Measurements from ENCODE around the gene HOPX. TPM values are rescaled to one million over a fixed set of nuclear protein-coding genes. Genes with fewer than 3 reads are reported as not detected.

HOPX gene
- total RNA-seq, 1 donor from 2014 or later = 2.6 TPM

DNA sequence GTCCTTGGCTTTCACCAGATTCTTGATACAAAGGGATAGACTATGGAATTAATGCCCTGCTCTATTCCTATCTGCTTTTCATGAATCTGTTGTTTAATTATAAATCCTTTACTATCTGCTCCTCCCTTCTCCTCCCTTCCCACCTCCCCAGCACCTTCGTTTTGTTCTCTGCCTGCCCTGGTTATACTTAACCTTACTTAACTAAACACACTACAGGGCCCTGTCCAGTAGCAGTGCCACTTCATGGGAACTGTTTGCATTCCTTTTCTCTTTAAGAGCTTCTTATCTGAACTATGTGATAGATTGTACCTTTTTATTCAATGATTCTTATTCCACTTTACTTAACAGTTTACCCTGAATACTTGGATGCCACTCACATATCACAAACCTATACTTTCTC is 830 bp downstream of the HOPX start:
- H3K4me2 ChIP-seq = no peak overlapping the region
- DNase-seq (ENCODE audit: low spot score) = no peak
- Mint-ChIP-seq H3K4me3 (no peak overlapping the region), H3K27ac (no peak overlapping the region), H3K27me3 (ENCODE audit: insufficient read depth, low read depth) (no peaks in the 10 kb centered on the region), H3K9me3 (no peaks in the 10 kb centered on the region), H3K4me1 (peaks cover 11% of the 10 kb centered on the region), H3K36me3 (no peaks in the 10 kb centered on the region)
- H3K9ac ChIP-seq = no peak overlapping the region
- H3F3A ChIP-seq (ENCODE audit: low read depth) = no peaks in the 10 kb centered on the region
- H3K4me3 ChIP-seq = no peak overlapping the region
- H2AFZ ChIP-seq (replicated peaks) = no peak overlapping the region
- TF ChIP-seq EZH2 (IDR thresholded peaks at IDR 0.05) (no peak), EZH2phosphoT487 (IDR thresholded peaks at IDR 0.05) (no peak)
- TF ChIP-seq, protein P1, sequence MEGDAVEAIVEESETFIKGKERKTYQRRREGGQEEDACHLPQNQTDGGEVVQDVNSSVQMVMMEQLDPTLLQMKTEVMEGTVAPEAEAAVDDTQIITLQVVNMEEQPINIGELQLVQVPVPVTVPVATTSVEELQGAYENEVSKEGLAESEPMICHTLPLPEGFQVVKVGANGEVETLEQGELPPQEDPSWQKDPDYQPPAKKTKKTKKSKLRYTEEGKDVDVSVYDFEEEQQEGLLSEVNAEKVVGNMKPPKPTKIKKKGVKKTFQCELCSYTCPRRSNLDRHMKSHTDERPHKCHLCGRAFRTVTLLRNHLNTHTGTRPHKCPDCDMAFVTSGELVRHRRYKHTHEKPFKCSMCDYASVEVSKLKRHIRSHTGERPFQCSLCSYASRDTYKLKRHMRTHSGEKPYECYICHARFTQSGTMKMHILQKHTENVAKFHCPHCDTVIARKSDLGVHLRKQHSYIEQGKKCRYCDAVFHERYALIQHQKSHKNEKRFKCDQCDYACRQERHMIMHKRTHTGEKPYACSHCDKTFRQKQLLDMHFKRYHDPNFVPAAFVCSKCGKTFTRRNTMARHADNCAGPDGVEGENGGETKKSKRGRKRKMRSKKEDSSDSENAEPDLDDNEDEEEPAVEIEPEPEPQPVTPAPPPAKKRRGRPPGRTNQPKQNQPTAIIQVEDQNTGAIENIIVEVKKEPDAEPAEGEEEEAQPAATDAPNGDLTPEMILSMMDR (IDR thresholded peaks at IDR 0.05) = no peak
- H4K20me1 ChIP-seq (ENCODE audit: low read depth) = no peaks in the 10 kb centered on the region
- peaks cover 21% of the 10 kb centered on the region for H3K4me1 ChIP-seq
- H3K9me3 ChIP-seq (ENCODE audit: low read depth) = no peaks in the 10 kb centered on the region
- H3K79me2 ChIP-seq (ENCODE audit: low read depth) = no peaks in the 10 kb centered on the region
- H3K36me3 ChIP-seq = no peaks in the 10 kb centered on the region
- no peak overlapping the region for H3K27ac ChIP-seq
- no peaks in the 10 kb centered on the region for H3K27me3 ChIP-seq

DNA sequence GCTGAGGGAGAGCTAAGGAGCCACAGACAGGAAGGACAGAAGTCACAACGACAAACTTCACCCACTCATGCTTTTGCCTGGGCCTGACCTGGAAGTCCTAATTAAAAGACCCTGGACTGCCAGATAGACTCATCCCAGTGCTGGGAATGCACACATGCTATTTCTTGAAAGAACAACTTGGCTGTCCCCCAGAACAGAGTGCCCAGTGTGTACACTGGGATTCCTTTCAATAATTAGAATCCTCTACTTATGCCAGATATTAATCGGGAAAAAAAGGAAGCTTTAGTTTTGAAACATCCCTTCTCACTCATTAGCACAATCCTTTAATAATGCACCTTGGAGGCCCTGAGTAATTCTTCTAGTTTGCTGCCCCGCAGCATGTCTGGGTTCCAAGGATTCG is 3.4 kb downstream of the HOPX start:
- Histone ChIP-seq H3F3A (ENCODE audit: low read depth) (no peaks in the 10 kb centered on the region), H3K4me2 (no peak overlapping the region), H3K9me3 (ENCODE audit: low read depth) (no peaks in the 10 kb centered on the region), H3K4me1 (peaks cover 21% of the 10 kb centered on the region), H3K27me3 (no peaks in the 10 kb centered on the region), H3K79me2 (ENCODE audit: low read depth) (no peaks in the 10 kb centered on the region), H3K36me3 (no peaks in the 10 kb centered on the region), H4K20me1 (ENCODE audit: low read depth) (no peaks in the 10 kb centered on the region), H3K9ac (no peak overlapping the region), H3K4me3 (no peak overlapping the region), H3K27ac (no peak overlapping the region), H2AFZ (replicated peaks) (no peak overlapping the region)
- TF ChIP-seq, protein P1 (IDR thresholded peaks at IDR 0.05) = no peak
- TF ChIP-seq EZH2phosphoT487 (IDR thresholded peaks at IDR 0.05) (no peak), EZH2 (IDR thresholded peaks at IDR 0.05) (no peak)
- Mint-ChIP-seq H3K27ac (no peak overlapping the region), H3K27me3 (ENCODE audit: insufficient read depth, low read depth) (no peaks in the 10 kb centered on the region), H3K36me3 (no peaks in the 10 kb centered on the region), H3K4me1 (peaks cover 9% of the 10 kb centered on the region), H3K9me3 (no peaks in the 10 kb centered on the region), H3K4me3 (no peak overlapping the region)
- no peak for DNase-seq (ENCODE audit: low spot score)

DNA sequence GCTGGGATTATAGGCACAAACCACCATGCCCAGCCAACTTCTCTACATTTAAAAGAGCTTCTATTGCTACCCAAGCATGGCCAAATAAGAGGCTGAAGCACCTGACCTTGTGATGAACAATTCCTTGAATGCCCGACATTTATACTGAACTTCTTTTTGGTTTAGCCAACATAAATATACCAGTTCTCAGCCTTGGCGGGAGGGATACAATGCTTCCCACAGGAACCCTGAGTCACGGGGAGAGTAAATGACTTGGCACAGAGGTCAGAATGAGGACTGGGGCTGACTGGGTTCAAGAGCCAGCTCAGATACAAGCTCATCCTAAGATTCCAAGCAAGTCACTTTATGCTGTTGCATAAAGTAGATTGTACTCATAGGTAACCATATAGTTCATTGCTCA is 6.1 kb downstream of the HOPX start:
- Mint-ChIP-seq H3K4me3 (no peak overlapping the region), H3K4me1 (no peaks in the 10 kb centered on the region), H3K27ac (no peak overlapping the region), H3K36me3 (no peaks in the 10 kb centered on the region), H3K9me3 (no peaks in the 10 kb centered on the region), H3K27me3 (ENCODE audit: insufficient read depth, low read depth) (no peaks in the 10 kb centered on the region)
- no peaks in the 10 kb centered on the region for H3K27me3 ChIP-seq
- H2AFZ ChIP-seq (replicated peaks) = no peak overlapping the region
- no peak overlapping the region for H3K4me2 ChIP-seq
- no peaks in the 10 kb centered on the region for H3F3A ChIP-seq (ENCODE audit: low read depth)
- H3K27ac ChIP-seq = no peak overlapping the region
- H3K36me3 ChIP-seq = no peaks in the 10 kb centered on the region
- H3K9me3 ChIP-seq (ENCODE audit: low read depth) = no peaks in the 10 kb centered on the region
- H3K79me2 ChIP-seq (ENCODE audit: low read depth) = no peaks in the 10 kb centered on the region
- DNase-seq (ENCODE audit: low spot score) = no peak
- no peaks in the 10 kb centered on the region for H3K4me1 ChIP-seq
- H4K20me1 ChIP-seq (ENCODE audit: low read depth) = no peaks in the 10 kb centered on the region
- TF ChIP-seq, protein P1 (IDR thresholded peaks at IDR 0.05) = no peak
- TF ChIP-seq EZH2phosphoT487 (IDR thresholded peaks at IDR 0.05) = no peak
- no peak overlapping the region for H3K4me3 ChIP-seq
- no peak overlapping the region for H3K9ac ChIP-seq

DNA sequence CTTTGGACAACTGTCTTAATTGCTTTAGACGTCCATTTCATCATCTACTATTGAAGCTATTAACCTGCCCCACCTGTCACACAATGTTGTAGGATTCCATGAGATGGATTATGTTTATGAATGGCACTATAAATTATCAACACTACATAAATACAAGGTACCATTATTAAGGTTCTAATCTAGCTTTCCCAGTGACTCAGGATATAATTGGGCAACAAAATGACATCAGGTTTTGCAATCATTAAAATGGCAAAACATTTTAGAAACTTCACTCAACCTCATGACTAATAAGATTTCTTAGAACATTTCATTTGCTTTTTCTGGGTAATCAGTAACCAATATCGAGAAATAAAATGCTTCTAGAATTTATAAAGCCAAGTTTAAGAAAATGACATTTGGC is 9.2 kb downstream of the HOPX start:
- no peak overlapping the region for H3K27ac ChIP-seq
- no peaks in the 10 kb centered on the region for H3K4me1 ChIP-seq
- H4K20me1 ChIP-seq (ENCODE audit: low read depth) = no peaks in the 10 kb centered on the region
- no peaks in the 10 kb centered on the region for H3K4me1 Mint-ChIP-seq
- no peak for DNase-seq (ENCODE audit: low spot score)
- H3F3A ChIP-seq (ENCODE audit: low read depth) = no peaks in the 10 kb centered on the region
- no peak overlapping the region for H3K4me3 ChIP-seq
- H3K4me3 Mint-ChIP-seq = no peak overlapping the region
- no peaks in the 10 kb centered on the region for H3K79me2 ChIP-seq (ENCODE audit: low read depth)
- H3K27me3 ChIP-seq = no peaks in the 10 kb centered on the region
- no peaks in the 10 kb centered on the region for H3K36me3 ChIP-seq
- TF ChIP-seq EZH2 (IDR thresholded peaks at IDR 0.05) = no peak
- TF ChIP-seq EZH2phosphoT487 (IDR thresholded peaks at IDR 0.05) = no peak
- TF ChIP-seq, protein P1 (IDR thresholded peaks at IDR 0.05) = no peak
- no peak overlapping the region for H3K27ac Mint-ChIP-seq
- H3K9ac ChIP-seq = no peak overlapping the region
- H3K9me3 Mint-ChIP-seq = no peaks in the 10 kb centered on the region
- no peaks in the 10 kb centered on the region for H3K27me3 Mint-ChIP-seq (ENCODE audit: insufficient read depth, low read depth)
- no peak overlapping the region for H3K4me2 ChIP-seq
- H3K9me3 ChIP-seq (ENCODE audit: low read depth) = no peaks in the 10 kb centered on the region
- H2AFZ ChIP-seq (replicated peaks) = no peak overlapping the region
- H3K36me3 Mint-ChIP-seq = no peaks in the 10 kb centered on the region

Data from neural progenitor cell (in vitro differentiated cells).